Naive thymus-derived CD8-positive, alpha-beta T cell (primary cell): ENCODE measurements around the gene ARHGEF25. TPM values are rescaled to one million over a fixed set of nuclear protein-coding genes. Genes with fewer than 3 reads are reported as not detected.

ENCODE experiments used
- ATAC-seq, 2 donors: fragments of 150-1000 bp; cut with Tn5 transposase in 1 of 2; sonication (Bioruptor Pico), chemical (Tn5 transposase) in 1 of 2; 1 replicate in 1 of 2; 2 replicates in 1 of 2; pipeline ENCODE4 v1.10.0; 2021; ENCODE audit warnings: mild to moderate bottlenecking in 2 of 2, moderate library complexity in 2 of 2
- POLR2A ChIA-PET: fragments of 350-600 bp; sonication (Branson Sonifier 250); formaldehyde crosslinking; loops from one replicate; lab custom pipeline; 2021; ENCODE audit warnings: antibody characterized with exemption; lab: Charles Lee
- DNase-seq, 10 donors: peaks; one replicate each; pipeline versions ENCODE4 v3.0.0 to v3.0.0-alpha.2; 2020 to 2022
- H3K27ac Mint-ChIP-seq, 10 donors: one replicate each; pipeline ENCODE4 v1.8.0; 2020 to 2022; ENCODE audit warnings: mild to moderate bottlenecking in 10 of 10, mixed read lengths in 10 of 10, moderate library complexity in 4 of 10, inconsistent platforms in 1 of 10
- H3K27me3 Mint-ChIP-seq, 5 donors: one replicate each; pipeline ENCODE4 v1.8.0; 2021 to 2022; ENCODE audit warnings: mixed read lengths in 5 of 5
- H3K36me3 Mint-ChIP-seq, 3 donors: one replicate each; pipeline ENCODE4 v1.8.0; 2020 to 2022; ENCODE audit warnings: mixed read lengths in 3 of 3, mild to moderate bottlenecking in 2 of 3, inconsistent platforms in 1 of 3
- H3K4me1 Mint-ChIP-seq, 4 donors: one replicate each; pipeline ENCODE4 v1.8.0; 2021 to 2022; ENCODE audit warnings: mixed read lengths in 4 of 4
- H3K4me3 Mint-ChIP-seq, 10 donors: one replicate each; pipeline ENCODE4 v1.8.0; 2020 to 2022; ENCODE audit warnings: mild to moderate bottlenecking in 10 of 10, mixed read lengths in 10 of 10, moderate library complexity in 6 of 10, inconsistent platforms in 1 of 10
- H3K9me3 Mint-ChIP-seq, 9 donors: one replicate each; pipeline ENCODE4 v1.8.0; 2020 to 2022; ENCODE audit warnings: mixed read lengths in 9 of 9, mild to moderate bottlenecking in 3 of 9, inconsistent platforms in 1 of 9, moderate library complexity in 1 of 9
- polyA plus RNA-seq, 3 donors: library from polyadenylated mRNA; unstranded; fragments of 300-500 nt; fragmentation: Illumina TruSeq; gene quantifications; one replicate each; pipeline ENCODE4 v1.2.3, GENCODE V29; 2021
- total RNA-seq, 8 experiments: library from RNA in 2 of 8; stranded (reverse) in 2 of 8; gene quantifications; one replicate each; pipeline ENCODE4 v1.2.3 and lab custom pipeline; 2021 to 2026

The ARHGEF25 gene
- total and polyA plus RNA-seq, 5 experiments from 2014 or later = 0.27 to 0.55 TPM; not detected in 3

DNA sequence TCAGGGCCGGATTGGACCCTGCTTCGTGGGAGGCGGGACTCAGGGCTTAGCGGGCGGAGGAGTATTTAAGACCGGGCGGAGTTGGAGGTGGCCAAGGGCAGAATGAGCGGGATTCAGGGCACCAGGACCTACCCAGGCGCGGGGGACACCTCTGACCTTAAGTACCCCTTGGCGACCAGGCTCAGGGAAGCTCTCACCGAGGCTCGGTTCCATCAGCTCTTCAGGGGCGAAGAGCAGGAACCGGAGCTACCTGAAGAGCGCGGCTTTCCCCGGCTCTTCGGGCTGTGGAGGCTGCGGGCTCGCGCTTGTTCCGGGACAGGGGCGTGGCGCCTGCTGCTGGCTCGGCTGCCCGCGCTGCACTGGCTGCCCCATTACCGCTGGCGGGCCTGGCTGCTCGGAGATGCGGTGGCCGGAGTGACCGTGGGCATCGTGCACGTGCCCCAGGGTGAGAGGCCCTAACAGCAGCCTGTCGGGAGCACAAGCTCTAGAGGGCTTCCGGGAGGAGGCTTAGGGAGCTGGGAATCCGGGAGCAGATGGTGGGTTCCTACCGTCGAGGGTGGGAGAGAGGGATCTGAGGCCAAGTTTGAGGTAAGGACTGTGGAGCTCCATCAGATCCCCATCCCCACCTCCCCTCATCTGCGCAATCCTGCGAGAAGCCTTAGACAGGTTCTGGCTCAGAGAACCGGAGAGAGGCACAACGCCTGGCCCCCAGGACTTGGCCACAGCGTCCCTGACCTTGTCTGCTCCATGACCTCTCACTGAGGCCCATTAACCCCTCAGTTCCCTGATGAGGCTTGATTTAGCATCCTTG lies 8.4 kb downstream of the ARHGEF25 start:
- DNase-seq = peak in 1 of 10 donors; percentile 25
- Mint-ChIP-seq H3K4me3 (peak overlapping the region in 9 of 10 donors; percentile 38 to 85 (median 69)), H3K4me1 (peaks cover 23 to 33% (median 31%) of the 10 kb centered on the region in 4 donors), H3K27ac (no peak overlapping the region), H3K36me3 (peaks cover 0 to 5% (median 4%) of the 10 kb centered on the region in 3 donors), H3K9me3 (no peaks in the 10 kb centered on the region), H3K27me3 (peaks cover 47 to 100% (median 73%) of the 10 kb centered on the region in 5 donors)
- peak; percentile 55 to 62 for ATAC-seq
- POLR2A ChIA-PET = interaction anchor here (1.4 to 1.6 kb wide), 2 partner anchors 14 to 29 kb away, joined by 5 read pairs; partner anchors contain the start of genes DTX3 and PIP4K2C

DNA sequence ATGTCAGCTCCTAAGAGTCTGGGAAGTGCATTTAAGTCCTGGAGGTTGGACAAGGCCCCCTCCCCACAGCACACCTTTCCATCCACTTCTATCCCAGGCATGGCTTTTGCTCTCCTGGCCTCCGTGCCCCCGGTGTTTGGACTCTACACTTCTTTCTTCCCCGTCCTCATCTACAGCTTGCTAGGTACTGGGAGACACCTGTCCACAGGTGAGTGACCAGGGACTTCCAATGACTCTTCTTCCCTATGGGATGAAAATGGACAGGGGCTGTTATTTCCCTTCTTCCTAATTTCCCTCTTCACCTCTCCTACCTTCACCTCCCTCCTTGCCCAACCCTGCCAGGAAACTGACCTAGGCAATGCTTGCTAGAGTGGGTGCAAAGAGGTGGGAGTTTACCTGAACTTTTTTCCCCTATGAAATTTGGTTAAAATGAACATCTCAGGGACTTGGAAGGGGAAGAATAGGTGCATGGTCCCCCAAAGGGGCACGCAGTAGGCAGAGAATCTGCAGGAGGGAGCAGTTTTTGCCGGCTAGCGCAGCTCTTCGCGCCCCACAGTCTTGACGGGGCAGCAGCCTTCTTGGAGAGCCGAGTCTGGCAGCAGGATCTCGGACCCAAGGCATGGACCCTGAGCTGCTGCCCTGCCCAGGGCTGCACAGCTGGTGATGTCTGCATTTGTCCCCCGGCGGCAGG lies 9.2 kb downstream of the ARHGEF25 start:
- POLR2A ChIA-PET = interaction anchor here (0.8 to 1.6 kb wide), 9 partner anchors 15 to 162 kb away, joined by 3 to 5 read pairs (median 4); partner anchors contain the start of genes DTX3 and PIP4K2C
- DNase-seq = peak in 1 of 10 donors; percentile 22
- H3K4me3 Mint-ChIP-seq = peak overlapping the region; percentile 68 to 87 (median 84)
- H3K4me1 Mint-ChIP-seq = peaks cover 23 to 33% (median 30%) of the 10 kb centered on the region in 4 donors
- H3K36me3 Mint-ChIP-seq = peaks cover 0 to 5% (median 4%) of the 10 kb centered on the region in 3 donors
- peak overlapping the region in 3 of 10 donors; percentile 26 to 69 (median 61) for H3K27ac Mint-ChIP-seq
- ATAC-seq = peak in 1 of 2 donors; percentile 3
- H3K9me3 Mint-ChIP-seq = no peaks in the 10 kb centered on the region
- H3K27me3 Mint-ChIP-seq = peaks cover 51 to 100% (median 78%) of the 10 kb centered on the region in 5 donors

GRCh38 chr12:57620936-57621496 lies 9.8 kb downstream of the ARHGEF25 start:
- H3K27me3 Mint-ChIP-seq = peaks cover 57 to 100% (median 82%) of the 10 kb centered on the region in 5 donors
- peaks cover 23 to 33% (median 30%) of the 10 kb centered on the region in 4 donors for H3K4me1 Mint-ChIP-seq
- peak overlapping the region in 3 of 10 donors; percentile 26 to 69 (median 61) for H3K27ac Mint-ChIP-seq
- ATAC-seq = peak; percentile 35 to 43
- POLR2A ChIA-PET = interaction anchor here (0.8 to 1.6 kb wide), 8 partner anchors 16 to 162 kb away, joined by 3 to 5 read pairs (median 4); partner anchors contain the start of gene DTX3
- H3K36me3 Mint-ChIP-seq = peaks cover 0 to 5% (median 4%) of the 10 kb centered on the region in 3 donors
- H3K4me3 Mint-ChIP-seq = peak overlapping the region; percentile 68 to 87 (median 84)
- DNase-seq = peak in 1 of 10 donors; percentile 29
- no peaks in the 10 kb centered on the region for H3K9me3 Mint-ChIP-seq

- POLR2A ChIA-PET = interaction anchor here (0.8 to 1.6 kb wide), 6 partner anchors 16 to 159 kb away, joined by 3 to 7 read pairs (median 5); partner anchors contain the start of genes ARHGAP9 and DTX3
- peak overlapping the region; percentile 68 to 87 (median 84) for H3K4me3 Mint-ChIP-seq
These were observed 10.5 kb downstream of the ARHGEF25 start for GRCh38 chr12:57621497-57622292.

DNA sequence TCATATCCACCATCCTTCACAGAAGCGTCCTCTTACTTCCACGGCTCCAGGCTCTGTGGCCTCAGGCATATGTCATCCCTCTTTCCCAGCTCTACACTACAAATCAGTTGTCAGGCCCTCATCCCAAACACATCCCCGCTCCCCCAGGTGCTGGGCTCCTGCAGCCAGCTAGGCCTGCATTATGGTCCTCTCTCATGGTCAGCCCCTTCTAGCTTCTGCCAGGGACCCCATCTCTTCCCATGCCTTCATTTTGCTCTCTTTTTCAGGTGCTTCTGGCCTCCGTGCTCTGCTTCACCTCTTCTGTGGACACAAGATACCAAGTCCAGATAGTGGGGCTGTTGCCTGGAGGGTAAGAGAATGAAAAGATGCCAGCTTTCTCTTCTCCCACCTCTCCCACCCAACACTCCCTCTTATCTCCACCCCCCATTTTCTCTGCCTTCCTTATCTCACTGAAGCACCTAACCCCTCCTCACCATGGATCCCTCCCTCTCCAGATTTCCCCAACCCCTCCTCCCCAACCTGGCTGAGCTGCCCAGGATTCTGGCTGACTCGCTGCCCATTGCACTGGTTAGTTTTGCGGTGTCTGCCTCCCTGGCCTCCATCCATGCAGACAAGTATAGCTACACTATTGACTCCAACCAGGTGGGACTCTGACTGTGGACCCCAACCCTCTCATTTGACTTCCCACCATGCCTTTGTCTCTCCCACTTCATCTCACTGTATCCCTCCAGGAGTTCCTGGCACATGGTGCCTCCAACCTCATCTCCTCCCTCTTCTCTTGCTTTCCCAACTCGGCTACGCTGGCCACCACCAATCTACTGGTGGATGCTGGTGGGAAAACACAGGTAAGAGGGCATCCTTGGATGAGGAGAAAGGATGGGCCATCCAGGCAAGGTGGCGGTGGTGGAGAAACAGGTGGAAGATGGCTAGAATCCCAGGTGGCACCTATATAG lies 11.3 kb downstream of the ARHGEF25 start:
- no peak for ATAC-seq

More at GRCh38 chr12:57621497-57622292, 10.5 kb downstream of the ARHGEF25 start:
- ATAC-seq (peak; percentile 69 to 79), DNase-seq (peak in 8 of 10 donors; percentile 41 to 60 (median 51))
- peaks cover 58 to 100% (median 85%) of the 10 kb centered on the region in 5 donors for H3K27me3 Mint-ChIP-seq
- no peaks in the 10 kb centered on the region for H3K9me3 Mint-ChIP-seq
- peaks cover 23 to 33% (median 30%) of the 10 kb centered on the region in 4 donors for H3K4me1 Mint-ChIP-seq
- peaks cover 0 to 5% (median 4%) of the 10 kb centered on the region in 3 donors for H3K36me3 Mint-ChIP-seq
- peak overlapping the region in 2 of 10 donors; percentile 49 to 52 for H3K27ac Mint-ChIP-seq

DNA sequence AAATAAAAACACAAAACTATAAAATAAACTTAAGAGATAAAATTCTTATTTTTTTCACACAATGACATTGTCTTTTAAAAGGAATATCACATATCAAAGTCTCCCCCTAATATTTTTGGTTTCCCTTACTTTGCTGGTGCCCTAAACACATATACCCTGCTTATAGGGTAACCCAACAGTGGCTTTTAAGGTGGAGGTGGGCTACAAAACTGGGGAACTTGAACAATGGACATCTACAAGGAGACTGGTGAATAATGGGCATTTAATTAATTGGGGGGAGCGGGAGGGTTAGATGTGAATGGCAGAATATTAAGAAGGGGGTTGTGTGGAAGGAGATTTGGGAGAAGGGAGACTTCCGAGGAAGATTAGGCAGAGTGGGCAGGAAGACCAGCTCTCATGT lies 12.2 kb downstream of the ARHGEF25 start:
- POLR2A ChIA-PET = no interaction called here
- H3K9me3 Mint-ChIP-seq = no peaks in the 10 kb centered on the region
- ATAC-seq (no peak), DNase-seq (no peak)
- H3K27ac Mint-ChIP-seq = no peak overlapping the region
- H3K4me3 Mint-ChIP-seq = no peak overlapping the region
- peaks cover 0 to 3% (median 0%) of the 10 kb centered on the region in 3 donors for H3K36me3 Mint-ChIP-seq
- H3K4me1 Mint-ChIP-seq = peaks cover 30 to 50% (median 37%) of the 10 kb centered on the region in 4 donors
- H3K27me3 Mint-ChIP-seq = peaks cover 59 to 100% (median 86%) of the 10 kb centered on the region in 5 donors

More for the DNA sequence above, 11.3 kb downstream of the ARHGEF25 start:
- POLR2A ChIA-PET = interaction anchor here (0.8 to 1.6 kb wide), 2 partner anchors 39 to 143 kb away, joined by 3 to 7 read pairs; partner anchors contain the start of gene ARHGAP9
- Mint-ChIP-seq H3K36me3 (peaks cover 0 to 3% (median 0%) of the 10 kb centered on the region in 3 donors), H3K4me3 (peak overlapping the region; percentile 68 to 87 (median 84)), H3K9me3 (no peaks in the 10 kb centered on the region), H3K4me1 (peaks cover 27 to 42% (median 32%) of the 10 kb centered on the region in 4 donors), H3K27ac (peak overlapping the region in 1 of 10 donors; percentile 49), H3K27me3 (peaks cover 59 to 100% (median 85%) of the 10 kb centered on the region in 5 donors)
- no peak for DNase-seq

DNA sequence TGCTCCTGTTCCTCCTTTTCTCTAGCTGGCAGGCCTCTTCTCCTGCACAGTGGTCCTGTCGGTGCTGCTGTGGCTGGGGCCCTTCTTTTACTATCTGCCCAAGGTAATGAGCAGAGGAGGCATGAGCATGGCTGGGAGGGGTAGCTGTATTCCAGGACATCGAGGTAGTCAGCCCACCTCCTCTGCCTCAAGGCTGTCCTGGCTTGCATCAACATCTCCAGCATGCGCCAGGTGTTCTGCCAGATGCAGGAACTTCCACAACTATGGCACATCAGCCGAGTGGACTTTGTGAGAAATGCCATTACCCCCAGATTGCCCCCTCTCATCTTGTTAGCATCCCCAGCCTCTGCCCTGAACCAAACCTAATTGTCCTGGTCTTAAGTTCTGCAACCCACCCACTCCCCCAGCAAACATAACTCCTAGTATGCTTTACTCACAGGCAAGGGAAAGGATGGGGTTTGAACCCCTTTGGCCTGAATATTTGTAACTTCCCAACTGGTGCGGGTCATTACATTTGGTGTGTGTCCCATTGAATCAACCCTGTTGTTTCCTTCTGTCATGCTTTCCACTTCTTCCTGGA lies 12.7 kb downstream of the ARHGEF25 start:
- peaks cover 0 to 3% (median 0%) of the 10 kb centered on the region in 3 donors for H3K36me3 Mint-ChIP-seq
- peak overlapping the region in 1 of 10 donors; percentile 51 for H3K4me3 Mint-ChIP-seq
- H3K27me3 Mint-ChIP-seq = peaks cover 59 to 100% (median 90%) of the 10 kb centered on the region in 5 donors
- no peak for ATAC-seq
- DNase-seq = no peak
- H3K27ac Mint-ChIP-seq = no peak overlapping the region
- H3K4me1 Mint-ChIP-seq = peaks cover 29 to 49% (median 37%) of the 10 kb centered on the region in 4 donors
- POLR2A ChIA-PET = no interaction called here
- peaks cover 0 to 1% (median 0%) of the 10 kb centered on the region in 9 donors for H3K9me3 Mint-ChIP-seq

GRCh38 chr12:57624441-57625220 lies 13.4 kb downstream of the ARHGEF25 start:
- ATAC-seq = no peak
- Mint-ChIP-seq H3K27ac (peak overlapping the region in 1 of 10 donors; percentile 85), H3K4me1 (peaks cover 27 to 42% (median 33%) of the 10 kb centered on the region in 4 donors), H3K9me3 (peaks cover 0 to 1% (median 0%) of the 10 kb centered on the region in 9 donors), H3K27me3 (peaks cover 54 to 99% (median 85%) of the 10 kb centered on the region in 5 donors), H3K4me3 (no peak overlapping the region), H3K36me3 (peaks cover 0 to 3% (median 0%) of the 10 kb centered on the region in 3 donors)
- POLR2A ChIA-PET = interaction anchor here (0.5 kb wide), 1 partner anchor 87 kb away, joined by 7 read pairs; no protein-coding TSS in a partner anchor
- no peak for DNase-seq

DNA sequence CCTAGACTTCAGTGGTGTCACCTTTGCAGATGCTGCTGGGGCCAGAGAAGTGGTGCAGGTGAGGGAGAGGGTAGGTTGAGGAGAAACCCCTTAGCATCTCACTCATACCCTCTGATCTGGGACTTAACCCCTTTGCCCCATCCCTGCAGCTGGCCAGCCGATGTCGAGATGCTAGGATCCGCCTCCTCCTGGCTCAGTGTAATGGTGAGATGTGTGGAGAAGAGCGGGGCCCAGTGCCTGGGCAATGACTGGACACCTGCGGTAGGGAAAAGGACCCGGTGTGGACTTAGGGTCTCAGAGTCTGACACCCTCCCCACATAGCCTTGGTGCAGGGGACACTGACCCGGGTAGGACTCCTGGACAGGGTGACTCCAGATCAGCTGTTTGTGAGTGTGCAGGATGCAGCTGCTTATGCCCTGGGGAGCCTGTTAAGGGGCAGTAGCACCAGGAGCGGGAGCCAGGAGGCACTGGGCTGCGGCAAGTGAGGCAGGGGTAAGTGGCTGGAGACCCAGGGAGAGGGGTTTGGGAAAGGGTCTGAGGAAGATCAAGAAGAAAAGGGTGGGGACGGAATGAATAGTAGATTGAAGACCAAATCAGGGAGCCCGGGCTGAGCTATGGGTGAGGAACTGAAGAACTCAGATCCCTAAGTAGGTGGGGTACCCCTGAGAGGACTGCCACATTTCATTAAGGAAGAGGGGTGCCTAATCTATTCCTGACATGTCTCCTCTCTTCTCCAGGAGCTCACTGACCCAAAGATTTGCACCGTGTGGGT lies 14.2 kb downstream of the ARHGEF25 start:
- peaks cover 0 to 3% (median 0%) of the 10 kb centered on the region in 3 donors for H3K36me3 Mint-ChIP-seq

More for the DNA sequence above, 14.2 kb downstream of the ARHGEF25 start:
- H3K27me3 Mint-ChIP-seq = peaks cover 53 to 99% (median 87%) of the 10 kb centered on the region in 5 donors
- POLR2A ChIA-PET = interaction anchor here (0.5 kb wide), 1 partner anchor 86 kb away, joined by 7 read pairs; no protein-coding TSS in a partner anchor
- peaks cover 0 to 1% (median 0%) of the 10 kb centered on the region in 9 donors for H3K9me3 Mint-ChIP-seq
- peak overlapping the region in 1 of 10 donors; percentile 53 for H3K27ac Mint-ChIP-seq
- H3K4me3 Mint-ChIP-seq = no peak overlapping the region
- ATAC-seq = no peak
- H3K4me1 Mint-ChIP-seq = peaks cover 26 to 38% (median 27%) of the 10 kb centered on the region in 4 donors
- no peak for DNase-seq
